SK-N-SH treated with all-trans-retinoic acid at 6 μM for 48 hours (cell line): Measurements from ENCODE around the gene SMIM8.

Experiments
- OSR1 ChIP-seq: fragments of 250-450 bp; sonication (Bioruptor Pico); IDR thresholded peaks from 2 replicates; pipeline ENCODE4 v1.8.0; 2022; ENCODE audit warnings: moderate library complexity, mild to moderate bottlenecking, inconsistent platforms
- TOX ChIP-seq: fragments of 250-450 bp; sonication (Bioruptor Pico); IDR thresholded peaks from 2 replicates; pipeline ENCODE4 v1.8.0; 2021; ENCODE audit warnings: mild to moderate bottlenecking, moderate library complexity, borderline replicate concordance

DNA sequence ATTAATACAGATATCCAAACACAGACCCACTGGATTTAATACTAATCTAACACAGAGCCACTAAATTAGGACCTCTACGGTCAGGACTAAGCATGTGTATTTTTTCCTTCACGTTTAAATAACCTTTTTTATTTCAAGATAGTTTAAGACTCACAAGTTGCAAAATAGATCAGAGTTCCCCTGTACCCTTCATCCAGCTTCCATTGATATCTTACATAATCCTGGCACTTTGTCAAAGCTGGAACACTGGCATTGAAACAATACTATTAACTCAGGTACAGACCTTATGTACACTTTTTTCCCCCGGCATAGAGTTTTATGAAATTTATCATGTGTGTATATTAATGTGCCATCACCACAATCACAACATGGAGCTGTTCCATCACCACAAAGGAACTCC, 24.3 kb downstream of the SMIM8 start:
- no peak for TF ChIP-seq TOX
- no peak for TF ChIP-seq OSR1 (CRISPR knock-in tag)
